Hematopoietic multipotent progenitor cell (in vitro differentiated cells): ENCODE results near the gene FOXN1. TPM values are rescaled to one million over a fixed set of nuclear protein-coding genes. Genes with fewer than 3 reads are reported as not detected.

ENCODE experiments used
- total RNA-seq: library from RNA; depleted of rRNA; stranded (reverse); fragments of >200 nt; gene quantifications from one replicate; pipeline ENCODE4 v1.2.3, GENCODE V29; 2012

The FOXN1 gene
- total RNA-seq, 1 donor, result not detected

Other genes starting within 250 kb of the FOXN1 start
- gene TMEM97, start 187.1 kb upstream of the FOXN1 start, total RNA-seq, result 17.8 TPM
- gene IFT20, start 170.9 kb upstream of the FOXN1 start, total RNA-seq, result 17.5 TPM
- 22.4 TPM for gene TNFAIP1, start 170.6 kb upstream of the FOXN1 start, total RNA-seq
- 68.1 TPM for gene POLDIP2, start 148.8 kb upstream of the FOXN1 start, total RNA-seq
- gene SEBOX, start 141.1 kb upstream of the FOXN1 start, total RNA-seq, result not detected
- not detected for gene VTN, start 136.0 kb upstream of the FOXN1 start, total RNA-seq
- gene SARM1, start 134.7 kb upstream of the FOXN1 start, total RNA-seq, result 32.3 TPM
- gene SLC46A1, start 100.1 kb upstream of the FOXN1 start, total RNA-seq, result 3.5 TPM
- gene SLC13A2, start 32.7 kb upstream of the FOXN1 start, total RNA-seq, result not detected
- 12.1 TPM for gene UNC119, start 46.3 kb downstream of the FOXN1 start, total RNA-seq
- 71.6 TPM for gene PIGS, start 65.2 kb downstream of the FOXN1 start, total RNA-seq
- 55.5 TPM for gene ALDOC, start 70.5 kb downstream of the FOXN1 start, total RNA-seq
- 6.2 TPM for gene SPAG5, start 92.7 kb downstream of the FOXN1 start, total RNA-seq
- 8.1 TPM for gene RSKR, start 107.8 kb downstream of the FOXN1 start, total RNA-seq
- gene BLTP2, start 138.8 kb downstream of the FOXN1 start, total RNA-seq, result 142 TPM
- gene SDF2, start 155.6 kb downstream of the FOXN1 start, total RNA-seq, result 56.3 TPM
- 61.9 TPM for gene SUPT6H, start 155.9 kb downstream of the FOXN1 start, total RNA-seq
- 3.5 TPM for gene PROCA1, start 205.5 kb downstream of the FOXN1 start, total RNA-seq
- 160 TPM for gene RAB34, start 211.5 kb downstream of the FOXN1 start, total RNA-seq
- 745 TPM for gene RPL23A, start 213.6 kb downstream of the FOXN1 start, total RNA-seq
- 1.1 TPM for gene TLCD1, start 219.9 kb downstream of the FOXN1 start, total RNA-seq
- gene NEK8, start 222.4 kb downstream of the FOXN1 start, total RNA-seq, result 12.4 TPM
- gene TRAF4, start 237.7 kb downstream of the FOXN1 start, total RNA-seq, result 42.3 TPM